ENCODE data around the gene SPOCD1.

GRCh38 chr1:31759298-31760023 lies 56.4 kb downstream of the SPOCD1 start:
- TF ChIP-seq CTCF (IDR thresholded peaks at IDR 0.05) = no peak
- TF ChIP-seq POLR2A (IDR thresholded peaks at IDR 0.05) = no peak

Measured in tibial nerve (tissue), 3 donors.